Measurements from ENCODE around the gene GHRHR.

The GHRHR gene

GRCh38 chr7:30929686-30930085, 34.1 kb upstream of the GHRHR start:
- no peak for DNase-seq

GRCh38 chr7:30930621-30931020, 33.1 kb upstream of the GHRHR start:
- DNase-seq, result no peak

- DNase-seq, result no peak
Observed at GRCh38 chr7:30931161-30931928, 32.4 kb upstream of the GHRHR start.

- DNase-seq, result no peak
Observed at GRCh38 chr7:30931929-30932540, 31.7 kb upstream of the GHRHR start.

GRCh38 chr7:30932562-30932961, 31.2 kb upstream of the GHRHR start:
- no peak for DNase-seq

GRCh38 chr7:30933124-30933974, 30.4 kb upstream of the GHRHR start:
- peak; percentile 46 for DNase-seq

- no peak for DNase-seq
Observed at GRCh38 chr7:30934225-30934624, 29.5 kb upstream of the GHRHR start.

- DNase-seq, result no peak
Observed at GRCh38 chr7:30934732-30935568, 28.8 kb upstream of the GHRHR start.

GRCh38 chr7:30935569-30935877, 28.2 kb upstream of the GHRHR start:
- DNase-seq, result no peak

- DNase-seq, result no peak
Observed at GRCh38 chr7:30936650-30937245, 27.0 kb upstream of the GHRHR start.

GRCh38 chr7:30937416-30937815, 26.3 kb upstream of the GHRHR start:
- no peak for DNase-seq

GRCh38 chr7:30938435-30939316, 25.1 kb upstream of the GHRHR start:
- DNase-seq, result peak; percentile 72

GRCh38 chr7:30941582-30942323, 22.0 kb upstream of the GHRHR start:
- DNase-seq, result no peak

GRCh38 chr7:30950197-30950596, 13.6 kb upstream of the GHRHR start:
- no peak for DNase-seq

GRCh38 chr7:30954914-30955313, 8.8 kb upstream of the GHRHR start:
- no peak for DNase-seq

- DNase-seq, result no peak
Observed at GRCh38 chr7:30956704-30957103, 7.0 kb upstream of the GHRHR start.

- DNase-seq, result no peak
Observed at GRCh38 chr7:30965372-30965771, 1.6 kb downstream of the GHRHR start.

GRCh38 chr7:30965883-30966282, 2.1 kb downstream of the GHRHR start:
- no peak for DNase-seq

- no peak for DNase-seq
Observed at GRCh38 chr7:30968294-30968693, 4.5 kb downstream of the GHRHR start.

GRCh38 chr7:30968747-30969603, 5.2 kb downstream of the GHRHR start:
- DNase-seq, result no peak
